Neural cell (in vitro differentiated cells): ENCODE data around the gene BRINP2.

Experiments used
- EZH2 ChIP-seq: fragments of 200-600, 300-800 bp; shearing (Covaris generic), sonication (generic); IDR thresholded peaks from 2 replicates; pipeline ENCODE4 v1.6.1; 2014; ENCODE audit warnings: antibody characterized with exemption, low read length, borderline replicate concordance, mild to moderate bottlenecking; ENCODE audit not compliant: insufficient read depth, poor library complexity, severe bottlenecking
- TAF1 ChIP-seq: IDR thresholded peaks from 2 replicates; pipeline ENCODE4 v1.6.1; 2012; ENCODE audit warnings: low read depth
- TF ChIP-seq, protein P1 (sequence below): IDR thresholded peaks from 2 replicates; pipeline ENCODE4 v1.6.1; 2012; ENCODE audit warnings: borderline replicate concordance
- TF ChIP-seq, protein P2 (sequence below): fragments of 450-650 bp; IDR thresholded peaks from 2 replicates; pipeline ENCODE4 v1.5.1; 2014; ENCODE audit warnings: antibody characterized with exemption, mild to moderate bottlenecking, moderate library complexity; ENCODE audit not compliant: poor library complexity, severe bottlenecking

DNA sequence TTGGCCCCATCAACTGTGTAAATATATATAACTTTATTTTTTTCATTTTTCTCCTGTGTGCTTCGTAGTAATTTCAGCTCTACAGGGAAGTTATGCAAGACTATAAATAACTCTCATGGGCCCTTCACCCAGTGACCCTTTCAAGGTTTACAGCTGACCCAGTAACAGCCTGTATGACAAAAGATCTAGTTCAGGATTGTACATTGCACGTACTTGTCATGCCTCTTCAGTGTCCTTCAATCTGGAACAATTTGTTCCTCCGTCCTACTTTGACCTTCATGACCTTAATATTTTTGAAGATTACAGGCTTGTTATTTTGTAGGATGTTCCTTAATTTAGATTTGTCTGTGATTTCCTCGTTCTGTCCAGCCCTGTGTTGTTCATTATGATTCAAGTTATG, 40.5 kb downstream of the BRINP2 start:
- TF ChIP-seq, protein P1, sequence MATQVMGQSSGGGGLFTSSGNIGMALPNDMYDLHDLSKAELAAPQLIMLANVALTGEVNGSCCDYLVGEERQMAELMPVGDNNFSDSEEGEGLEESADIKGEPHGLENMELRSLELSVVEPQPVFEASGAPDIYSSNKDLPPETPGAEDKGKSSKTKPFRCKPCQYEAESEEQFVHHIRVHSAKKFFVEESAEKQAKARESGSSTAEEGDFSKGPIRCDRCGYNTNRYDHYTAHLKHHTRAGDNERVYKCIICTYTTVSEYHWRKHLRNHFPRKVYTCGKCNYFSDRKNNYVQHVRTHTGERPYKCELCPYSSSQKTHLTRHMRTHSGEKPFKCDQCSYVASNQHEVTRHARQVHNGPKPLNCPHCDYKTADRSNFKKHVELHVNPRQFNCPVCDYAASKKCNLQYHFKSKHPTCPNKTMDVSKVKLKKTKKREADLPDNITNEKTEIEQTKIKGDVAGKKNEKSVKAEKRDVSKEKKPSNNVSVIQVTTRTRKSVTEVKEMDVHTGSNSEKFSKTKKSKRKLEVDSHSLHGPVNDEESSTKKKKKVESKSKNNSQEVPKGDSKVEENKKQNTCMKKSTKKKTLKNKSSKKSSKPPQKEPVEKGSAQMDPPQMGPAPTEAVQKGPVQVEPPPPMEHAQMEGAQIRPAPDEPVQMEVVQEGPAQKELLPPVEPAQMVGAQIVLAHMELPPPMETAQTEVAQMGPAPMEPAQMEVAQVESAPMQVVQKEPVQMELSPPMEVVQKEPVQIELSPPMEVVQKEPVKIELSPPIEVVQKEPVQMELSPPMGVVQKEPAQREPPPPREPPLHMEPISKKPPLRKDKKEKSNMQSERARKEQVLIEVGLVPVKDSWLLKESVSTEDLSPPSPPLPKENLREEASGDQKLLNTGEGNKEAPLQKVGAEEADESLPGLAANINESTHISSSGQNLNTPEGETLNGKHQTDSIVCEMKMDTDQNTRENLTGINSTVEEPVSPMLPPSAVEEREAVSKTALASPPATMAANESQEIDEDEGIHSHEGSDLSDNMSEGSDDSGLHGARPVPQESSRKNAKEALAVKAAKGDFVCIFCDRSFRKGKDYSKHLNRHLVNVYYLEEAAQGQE, result no peak
- TF ChIP-seq, protein P2, sequence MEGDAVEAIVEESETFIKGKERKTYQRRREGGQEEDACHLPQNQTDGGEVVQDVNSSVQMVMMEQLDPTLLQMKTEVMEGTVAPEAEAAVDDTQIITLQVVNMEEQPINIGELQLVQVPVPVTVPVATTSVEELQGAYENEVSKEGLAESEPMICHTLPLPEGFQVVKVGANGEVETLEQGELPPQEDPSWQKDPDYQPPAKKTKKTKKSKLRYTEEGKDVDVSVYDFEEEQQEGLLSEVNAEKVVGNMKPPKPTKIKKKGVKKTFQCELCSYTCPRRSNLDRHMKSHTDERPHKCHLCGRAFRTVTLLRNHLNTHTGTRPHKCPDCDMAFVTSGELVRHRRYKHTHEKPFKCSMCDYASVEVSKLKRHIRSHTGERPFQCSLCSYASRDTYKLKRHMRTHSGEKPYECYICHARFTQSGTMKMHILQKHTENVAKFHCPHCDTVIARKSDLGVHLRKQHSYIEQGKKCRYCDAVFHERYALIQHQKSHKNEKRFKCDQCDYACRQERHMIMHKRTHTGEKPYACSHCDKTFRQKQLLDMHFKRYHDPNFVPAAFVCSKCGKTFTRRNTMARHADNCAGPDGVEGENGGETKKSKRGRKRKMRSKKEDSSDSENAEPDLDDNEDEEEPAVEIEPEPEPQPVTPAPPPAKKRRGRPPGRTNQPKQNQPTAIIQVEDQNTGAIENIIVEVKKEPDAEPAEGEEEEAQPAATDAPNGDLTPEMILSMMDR, result no peak
- TF ChIP-seq TAF1, result no peak
- no peak for TF ChIP-seq EZH2
